Stomach (tissue), 9 donors: ENCODE data around the gene METAP2. TPM values are rescaled to one million over a fixed set of nuclear protein-coding genes. Genes with fewer than 3 reads are reported as not detected.

ENCODE experiments used
- DNase-seq, 2 donors: peaks; one replicate each; pipeline versions ENCODE4 v3.0.0 to v3.0.0-alpha.2; 2013 to 2019
- H3K27ac ChIP-seq, 5 donors: fragments of 200-600 bp in 4 of 5; sonication (generic) in 4 of 5; one replicate each; pipeline ENCODE4 v1.5.1; 2013 to 2019; ENCODE audit warnings: mild to moderate bottlenecking in 1 of 5, moderate library complexity in 1 of 5
- H3K27me3 ChIP-seq, 3 donors: fragments of 200-600 bp; sonication (generic); one replicate each; pipeline ENCODE4 v1.5.1; 2017 to 2019; ENCODE audit warnings: mixed run types in 1 of 3
- H3K36me3 ChIP-seq, 4 donors: fragments of 200-600 bp; sonication (generic); 1 replicate in 3 of 4; 2 replicates in 1 of 4; pipeline ENCODE4 v1.5.1; 2016 to 2019
- H3K4me1 ChIP-seq, 4 donors: fragments of 200-600 bp; sonication (generic); one replicate each; pipeline ENCODE4 v1.5.1; 2016 to 2019
- H3K4me3 ChIP-seq, 4 donors: fragments of 200-600 bp; sonication (generic) in 3 of 4; one replicate each; pipeline ENCODE4 v1.5.1; 2016 to 2019; ENCODE audit warnings: mild to moderate bottlenecking in 1 of 4
- H3K9me3 ChIP-seq, 4 donors: fragments of 200-600 bp; sonication (generic); one replicate each; pipeline ENCODE4 v1.5.1; 2016 to 2019
- CTCF ChIP-seq, 7 experiments: fragments of 450-650 bp in 4 of 7; fragments of 200-600 bp in 3 of 7; sonication (generic) in 3 of 7; IDR thresholded peaks; one replicate each; pipeline ENCODE4 v1.5.1; 2016 to 2019; ENCODE audit warnings: antibody characterized with exemption in 7 of 7, control low read depth in 2 of 7, mild to moderate bottlenecking in 1 of 7
- EP300 ChIP-seq: sonication (generic); formaldehyde crosslinking; IDR thresholded peaks from one replicate; pipeline ENCODE4 v1.6.1; 2017; ENCODE audit warnings: antibody characterized with exemption
- POLR2A ChIP-seq, 4 donors: fragments of 450-650 bp; IDR thresholded peaks; one replicate each; pipeline ENCODE4 v1.6.1; 2016; ENCODE audit warnings: antibody characterized with exemption in 4 of 4, control low read depth in 2 of 4, mild to moderate bottlenecking in 1 of 4, moderate library complexity in 1 of 4
- POLR2AphosphoS5 ChIP-seq, 3 donors: sonication (generic); formaldehyde crosslinking; IDR thresholded peaks; one replicate each; pipeline ENCODE4 v1.6.1; 2016; ENCODE audit warnings: antibody characterized with exemption in 3 of 3
- WGBS, 5 donors: extraction: QIAGEN DNeasy Blood & Tissue Kit in 3 of 5; methylation state at CpG; one replicate each; pipeline versions ENCODE4 v1.1.5 to v1.1.7; 2013 to 2018; 5-methylcytosine and 5-hydroxymethylcytosine counted together
- intact Hi-C: fragments of 100-400 bp; cut with DNase I; formaldehyde crosslinking; loops from one replicate; pipeline ENCODE4 v1.15.1; 2023; ENCODE audit warnings: low total_unique reads
- polyA plus RNA-seq, 3 donors: library from polyadenylated mRNA; stranded (reverse); fragments of 200-250 nt; gene quantifications; one replicate each; pipeline ENCODE4 v1.2.3, GENCODE V29; 2013
- total RNA-seq, 5 donors: library from RNA; depleted of rRNA; stranded (reverse); fragments of >200 nt; gene quantifications; one replicate each; pipeline versions ENCODE4 v1.1.0 to v1.2.3, GENCODE V29; 2014 to 2016
- donor health status: healthy with polysubstance abuse.
- donor health status: Bipolar disorder and iron deficiency.
- donor health status: healthy.

Gene METAP2
- total and polyA plus RNA-seq, 8 donors: 14.0 to 111 (median 43.6) TPM

- no peak overlapping the region for H3K4me3 ChIP-seq
- 74 to 82% (median 80%) methylated on average over 9 of the region's 9 CpGs for WGBS, 5 donors
- H3K27ac ChIP-seq: no peak overlapping the region
- peaks cover 0 to 21% (median 18%) of the 10 kb centered on the region in 4 donors for H3K4me1 ChIP-seq
- no peak for DNase-seq
- H3K27me3 ChIP-seq: peaks cover 0 to 32% (median 17%) of the 10 kb centered on the region in 3 donors
- peaks cover 0 to 17% (median 0%) of the 10 kb centered on the region in 4 donors for H3K9me3 ChIP-seq
- no peak for TF ChIP-seq POLR2AphosphoS5 (IDR thresholded peaks at IDR 0.05)
- TF ChIP-seq EP300: no peak
- H3K36me3 ChIP-seq: no peaks in the 10 kb centered on the region
- intact Hi-C loops: no loop called here
Measured at GRCh38 chr12:95546491-95546813, 72.5 kb downstream of the METAP2 start.

DNA sequence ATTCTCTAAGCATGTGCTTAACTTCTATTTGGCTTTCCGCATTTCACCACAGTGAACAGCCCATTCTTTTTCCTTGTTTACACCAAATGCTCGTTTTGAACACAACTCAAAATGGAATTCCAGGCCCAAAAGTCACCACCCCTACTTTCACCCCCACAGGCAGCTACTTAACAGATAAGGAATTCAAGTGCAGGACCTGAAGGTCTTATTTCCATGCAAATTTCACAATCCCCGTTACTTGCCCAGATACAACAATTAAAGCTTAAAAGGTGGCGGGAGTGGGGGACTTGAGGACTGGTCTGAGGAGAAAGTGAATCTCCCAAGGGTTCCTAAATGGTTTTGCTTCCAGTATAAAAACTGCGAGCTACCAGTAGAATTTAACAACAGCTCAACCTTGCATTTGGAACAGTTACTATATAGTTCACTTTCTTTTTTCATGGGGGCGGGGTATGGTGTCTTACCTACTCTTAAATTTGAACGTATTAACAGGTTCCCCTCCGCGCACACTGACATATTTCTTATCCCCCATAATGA, 73.6 kb downstream of the METAP2 start:
- no peaks in the 10 kb centered on the region for H3K36me3 ChIP-seq
- no peak for TF ChIP-seq CTCF (IDR thresholded peaks at IDR 0.05)
- TF ChIP-seq POLR2A (IDR thresholded peaks at IDR 0.05): no peak
- TF ChIP-seq EP300: no peak
- peak in 1 of 3 donors; percentile 4 for TF ChIP-seq POLR2AphosphoS5 (IDR thresholded peaks at IDR 0.05)
- peak overlapping the region; percentile 71 to 87 (median 76) for H3K4me3 ChIP-seq
- whole genome bisulfite sequencing, 5 donors: 35 to 50% (median 36%) methylated on average over 9 of the region's 9 CpGs
- peak overlapping the region; percentile 34 to 88 (median 69) for H3K27ac ChIP-seq
- peak in 1 of 2 donors; percentile 14 for DNase-seq
- H3K27me3 ChIP-seq: peaks cover 0 to 34% (median 17%) of the 10 kb centered on the region in 3 donors
- intact Hi-C loops: no loop called here
- peaks cover 0 to 17% (median 0%) of the 10 kb centered on the region in 4 donors for H3K9me3 ChIP-seq
- peaks cover 0 to 21% (median 18%) of the 10 kb centered on the region in 4 donors for H3K4me1 ChIP-seq

- Histone ChIP-seq H3K36me3 (no peaks in the 10 kb centered on the region), H3K27me3 (peaks cover 0 to 34% (median 17%) of the 10 kb centered on the region in 3 donors), H3K9me3 (peaks cover 0 to 17% (median 0%) of the 10 kb centered on the region in 4 donors), H3K27ac (peak overlapping the region; percentile 34 to 88 (median 69)), H3K4me1 (peaks cover 0 to 21% (median 18%) of the 10 kb centered on the region in 4 donors), H3K4me3 (peak overlapping the region; percentile 71 to 87 (median 76))
- peak; percentile 29 to 66 for DNase-seq
- TF ChIP-seq CTCF (IDR thresholded peaks at IDR 0.05) (no peak), POLR2AphosphoS5 (IDR thresholded peaks at IDR 0.05) (no peak), EP300 (no peak), POLR2A (IDR thresholded peaks at IDR 0.05) (no peak)
- WGBS, 5 donors: 1 to 4% (median 2%) methylated on average over 17 to 50 of the region's 50 CpGs
- intact Hi-C loops: no loop called here
Measured at GRCh38 chr12:95548056-95548538, 74.1 kb downstream of the METAP2 start.

DNA sequence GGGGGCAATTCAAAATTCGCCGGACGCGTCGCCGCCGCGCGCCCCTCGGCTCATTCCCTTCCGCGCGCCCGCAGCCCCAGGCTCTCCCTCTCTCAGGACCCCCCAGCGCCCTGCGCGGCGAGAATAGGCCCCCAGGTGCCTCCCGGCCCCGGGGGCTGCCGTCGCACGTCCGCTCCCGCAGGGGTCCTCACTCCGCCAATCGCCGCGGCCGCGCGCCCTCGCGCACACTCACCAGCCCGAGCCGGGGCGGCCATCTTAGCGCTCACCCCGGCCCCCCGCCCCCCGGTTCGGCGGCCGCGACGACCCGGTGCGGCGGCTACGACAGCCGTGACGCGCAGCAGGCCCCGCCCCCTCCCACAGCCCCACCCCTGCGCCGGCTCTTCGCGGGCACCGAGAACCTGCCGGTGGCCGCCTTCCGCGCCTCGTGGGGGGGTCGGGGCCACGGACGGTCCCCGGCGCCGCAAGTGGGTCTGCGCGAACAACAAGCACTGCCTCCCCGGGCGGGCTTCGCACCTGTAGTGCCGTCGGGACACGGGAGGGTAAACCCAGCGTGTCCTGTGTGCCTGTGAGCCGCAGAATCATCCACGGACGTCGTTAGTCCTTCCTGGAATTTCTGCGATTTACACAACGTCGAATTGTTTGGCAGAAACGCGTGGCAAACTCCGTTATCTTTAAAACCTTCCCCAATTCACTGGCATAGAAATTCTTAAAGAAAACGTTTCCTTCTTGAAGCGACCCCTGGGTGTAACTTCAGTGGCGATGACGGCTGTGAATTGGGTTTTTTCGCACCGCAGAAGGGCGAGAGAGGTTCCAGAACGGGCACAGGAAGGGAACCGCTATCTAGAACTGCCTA, 74.8 kb downstream of the METAP2 start:
- H3K4me1 ChIP-seq: peaks cover 0 to 21% (median 18%) of the 10 kb centered on the region in 4 donors
- no peaks in the 10 kb centered on the region for H3K36me3 ChIP-seq
- TF ChIP-seq POLR2AphosphoS5 (IDR thresholded peaks at IDR 0.05): peak in 2 of 3 donors; percentile 38 to 45
- TF ChIP-seq CTCF (IDR thresholded peaks at IDR 0.05): no peak
- TF ChIP-seq POLR2A (IDR thresholded peaks at IDR 0.05): no peak
- TF ChIP-seq EP300: no peak
- DNase-seq: peak; percentile 48 to 89
- intact Hi-C loops: no loop called here
- WGBS, 5 donors: 6 to 15% (median 7%) methylated on average over 41 to 98 of the region's 98 CpGs
- peak overlapping the region; percentile 34 to 88 (median 69) for H3K27ac ChIP-seq
- H3K4me3 ChIP-seq: peak overlapping the region; percentile 71 to 87 (median 76)
- peaks cover 0 to 17% (median 0%) of the 10 kb centered on the region in 4 donors for H3K9me3 ChIP-seq
- H3K27me3 ChIP-seq: peaks cover 0 to 34% (median 17%) of the 10 kb centered on the region in 3 donors
